ENCODE measurements around the gene CKM. TPM values are rescaled to one million over a fixed set of nuclear protein-coding genes. Genes with fewer than 3 reads are reported as not detected.

The CKM gene
- total and polyA plus RNA-seq, 2 of the 4 experiments (the other 2 are of a cell fraction), result not detected

DNA sequence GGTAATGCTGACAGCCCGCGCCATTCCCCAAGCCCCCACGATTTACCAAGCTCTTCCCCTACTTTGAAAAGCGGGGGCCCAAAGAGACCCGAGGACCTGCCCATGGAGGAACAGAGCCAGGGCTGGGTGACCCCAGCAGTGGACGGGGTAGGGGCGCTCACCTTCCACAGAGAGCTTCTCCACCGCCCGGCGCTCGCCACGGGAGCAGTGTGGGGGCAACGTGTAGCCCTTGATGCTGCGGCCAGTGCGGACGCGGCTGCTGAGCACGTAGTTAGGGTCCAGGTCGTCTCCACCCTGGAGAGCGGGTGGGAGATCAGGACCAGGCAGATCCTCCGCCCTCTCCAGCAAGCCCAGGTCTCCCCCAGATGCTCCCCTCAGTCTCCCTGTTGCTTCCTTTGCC, 7.4 kb downstream of the CKM start:
- H3K4me3 ChIP-seq (ENCODE audit: insufficient read depth, low read depth, low read length), result no peak overlapping the region
- DNase-seq, result no peak
- H3K27ac ChIP-seq (ENCODE audit: insufficient read depth, low read length), result no peak overlapping the region
- no peak overlapping the region for H3K14ac ChIP-seq (replicated peaks; ENCODE audit: low read depth, low read length)
- no peaks in the 10 kb centered on the region for H4K20me1 ChIP-seq (ENCODE audit: insufficient read depth, low read length)
- no peak overlapping the region for H3K18ac ChIP-seq (ENCODE audit: low read depth, low read length)
- in situ Hi-C loops (cut with MboI; ENCODE audit: low sequenced_read_pairs) (no loop called here), intact Hi-C loops (cut with micrococcal nuclease) (no loop called here), dilution Hi-C loops (cut with HindIII; ENCODE audit: low sequenced_read_pairs, unreplicated experiment) (no loop called here)
- H4K91ac ChIP-seq (ENCODE audit: insufficient read depth, low read depth, low read length), result no peak overlapping the region
- H2BK20ac ChIP-seq (ENCODE audit: low read depth, low read length), result no peak overlapping the region
- H3K27me3 ChIP-seq (ENCODE audit: control insufficient read depth, insufficient read depth, low read length), result peaks cover 30% of the 10 kb centered on the region
- no peak overlapping the region for H2AFZ ChIP-seq (replicated peaks; ENCODE audit: low read length, poor library complexity)
- no peak overlapping the region for H2BK5ac ChIP-seq (ENCODE audit: low read depth, low read length, poor library complexity, severe bottlenecking)
- H3K9me1 ChIP-seq (ENCODE audit: insufficient read depth, low read length), result no peaks in the 10 kb centered on the region
- ChIA-PET POLR2A (ENCODE audit: unreplicated experiment) (no interaction called here), CTCF (no interaction called here)
- no peaks in the 10 kb centered on the region for H3K79me1 ChIP-seq (ENCODE audit: low read depth in 1 of 2, low read length in 2 of 2)
- no peak overlapping the region for H3K9ac ChIP-seq (ENCODE audit: low read depth, low read length)
- no peak for ATAC-seq (ENCODE audit: low read depth)
- no peak overlapping the region for H3K23ac ChIP-seq (ENCODE audit: low read depth, low read length)
- H3K36me3 ChIP-seq (ENCODE audit: control insufficient read depth, insufficient read depth, low read length), result no peaks in the 10 kb centered on the region
- H3K4ac ChIP-seq (ENCODE audit: low read depth, low read length), result no peak overlapping the region
- no peak overlapping the region for H3K4me2 ChIP-seq (ENCODE audit: low read depth, low read length)
- H2BK15ac ChIP-seq (ENCODE audit: low read depth, low read length), result no peak overlapping the region
- no CpG with 5 or more reads among the region's 21 CpGs for WGBS, 2 experiments (ENCODE audit: extremely low coverage in 2 of 2, insufficient read length in 1 of 2)
- H3K56ac ChIP-seq (ENCODE audit: extremely low read depth, insufficient read depth, low read length), result no peak overlapping the region
- no peak overlapping the region for H4K8ac ChIP-seq (ENCODE audit: low read depth in 2 of 2, low read length in 2 of 2)
- H4K5ac ChIP-seq (ENCODE audit: low read depth, low read length), result no peak overlapping the region
- H3K9me3 ChIP-seq (ENCODE audit: control insufficient read depth, insufficient read depth, low read length), result no peaks in the 10 kb centered on the region
- H2AK9ac ChIP-seq (replicated peaks; ENCODE audit: low read depth, low read length, poor library complexity), result no peak overlapping the region
- no TSS peak for BruUV-seq (replicated peaks)
- H2BK120ac ChIP-seq (ENCODE audit: low read depth, low read length), result no peak overlapping the region
- no peak for TF ChIP-seq MXI1 (IDR thresholded peaks at IDR 0.05; ENCODE audit: borderline replicate concordance, low read depth, low read length)
- TF ChIP-seq RCOR1 (IDR thresholded peaks at IDR 0.05; ENCODE audit: insufficient replicate concordance, low read length), result no peak
- TF ChIP-seq MAZ (IDR thresholded peaks at IDR 0.05; ENCODE audit: borderline replicate concordance, low read depth, low read length), result no peak
- TF ChIP-seq, protein P1, sequence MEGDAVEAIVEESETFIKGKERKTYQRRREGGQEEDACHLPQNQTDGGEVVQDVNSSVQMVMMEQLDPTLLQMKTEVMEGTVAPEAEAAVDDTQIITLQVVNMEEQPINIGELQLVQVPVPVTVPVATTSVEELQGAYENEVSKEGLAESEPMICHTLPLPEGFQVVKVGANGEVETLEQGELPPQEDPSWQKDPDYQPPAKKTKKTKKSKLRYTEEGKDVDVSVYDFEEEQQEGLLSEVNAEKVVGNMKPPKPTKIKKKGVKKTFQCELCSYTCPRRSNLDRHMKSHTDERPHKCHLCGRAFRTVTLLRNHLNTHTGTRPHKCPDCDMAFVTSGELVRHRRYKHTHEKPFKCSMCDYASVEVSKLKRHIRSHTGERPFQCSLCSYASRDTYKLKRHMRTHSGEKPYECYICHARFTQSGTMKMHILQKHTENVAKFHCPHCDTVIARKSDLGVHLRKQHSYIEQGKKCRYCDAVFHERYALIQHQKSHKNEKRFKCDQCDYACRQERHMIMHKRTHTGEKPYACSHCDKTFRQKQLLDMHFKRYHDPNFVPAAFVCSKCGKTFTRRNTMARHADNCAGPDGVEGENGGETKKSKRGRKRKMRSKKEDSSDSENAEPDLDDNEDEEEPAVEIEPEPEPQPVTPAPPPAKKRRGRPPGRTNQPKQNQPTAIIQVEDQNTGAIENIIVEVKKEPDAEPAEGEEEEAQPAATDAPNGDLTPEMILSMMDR (conservative IDR thresholded peaks at IDR 0.05; ENCODE audit: low read depth, low read length), result no peak
- TF ChIP-seq POLR2A (IDR thresholded peaks at IDR 0.05; ENCODE audit: low read depth, low read length), result no peak
- no peak for TF ChIP-seq CHD1 (IDR thresholded peaks at IDR 0.05; ENCODE audit: low read depth, low read length)
- no peak for TF ChIP-seq BHLHE40 (IDR thresholded peaks at IDR 0.05; ENCODE audit: low read depth, low read length)
- TF ChIP-seq, protein P2, sequence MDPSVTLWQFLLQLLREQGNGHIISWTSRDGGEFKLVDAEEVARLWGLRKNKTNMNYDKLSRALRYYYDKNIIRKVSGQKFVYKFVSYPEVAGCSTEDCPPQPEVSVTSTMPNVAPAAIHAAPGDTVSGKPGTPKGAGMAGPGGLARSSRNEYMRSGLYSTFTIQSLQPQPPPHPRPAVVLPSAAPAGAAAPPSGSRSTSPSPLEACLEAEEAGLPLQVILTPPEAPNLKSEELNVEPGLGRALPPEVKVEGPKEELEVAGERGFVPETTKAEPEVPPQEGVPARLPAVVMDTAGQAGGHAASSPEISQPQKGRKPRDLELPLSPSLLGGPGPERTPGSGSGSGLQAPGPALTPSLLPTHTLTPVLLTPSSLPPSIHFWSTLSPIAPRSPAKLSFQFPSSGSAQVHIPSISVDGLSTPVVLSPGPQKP (IDR thresholded peaks at IDR 0.05; ENCODE audit: borderline replicate concordance, low read depth, low read length), result no peak
- TF ChIP-seq SMC3 (IDR thresholded peaks at IDR 0.05; ENCODE audit: low read depth, low read length), result no peak
- TF ChIP-seq NFE2L2 (IDR thresholded peaks at IDR 0.05; ENCODE audit: low read depth, low read length), result no peak
- TF ChIP-seq, protein P3, sequence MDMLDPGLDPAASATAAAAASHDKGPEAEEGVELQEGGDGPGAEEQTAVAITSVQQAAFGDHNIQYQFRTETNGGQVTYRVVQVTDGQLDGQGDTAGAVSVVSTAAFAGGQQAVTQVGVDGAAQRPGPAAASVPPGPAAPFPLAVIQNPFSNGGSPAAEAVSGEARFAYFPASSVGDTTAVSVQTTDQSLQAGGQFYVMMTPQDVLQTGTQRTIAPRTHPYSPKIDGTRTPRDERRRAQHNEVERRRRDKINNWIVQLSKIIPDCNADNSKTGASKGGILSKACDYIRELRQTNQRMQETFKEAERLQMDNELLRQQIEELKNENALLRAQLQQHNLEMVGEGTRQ (IDR thresholded peaks at IDR 0.05; ENCODE audit: low read depth, low read length), result no peak
- no peak for TF ChIP-seq CEBPB (IDR thresholded peaks at IDR 0.05; ENCODE audit: low read depth, low read length)
- H2AK5ac ChIP-seq (ENCODE audit: low read depth, low read length), result no peak overlapping the region
- H3K4me1 ChIP-seq (ENCODE audit: control insufficient read depth, insufficient read depth, low read length), result no peaks in the 10 kb centered on the region

Measured in IMR-90 (cell line).